ENCODE data around the gene MRPL14.

MRPL14 gene

DNA sequence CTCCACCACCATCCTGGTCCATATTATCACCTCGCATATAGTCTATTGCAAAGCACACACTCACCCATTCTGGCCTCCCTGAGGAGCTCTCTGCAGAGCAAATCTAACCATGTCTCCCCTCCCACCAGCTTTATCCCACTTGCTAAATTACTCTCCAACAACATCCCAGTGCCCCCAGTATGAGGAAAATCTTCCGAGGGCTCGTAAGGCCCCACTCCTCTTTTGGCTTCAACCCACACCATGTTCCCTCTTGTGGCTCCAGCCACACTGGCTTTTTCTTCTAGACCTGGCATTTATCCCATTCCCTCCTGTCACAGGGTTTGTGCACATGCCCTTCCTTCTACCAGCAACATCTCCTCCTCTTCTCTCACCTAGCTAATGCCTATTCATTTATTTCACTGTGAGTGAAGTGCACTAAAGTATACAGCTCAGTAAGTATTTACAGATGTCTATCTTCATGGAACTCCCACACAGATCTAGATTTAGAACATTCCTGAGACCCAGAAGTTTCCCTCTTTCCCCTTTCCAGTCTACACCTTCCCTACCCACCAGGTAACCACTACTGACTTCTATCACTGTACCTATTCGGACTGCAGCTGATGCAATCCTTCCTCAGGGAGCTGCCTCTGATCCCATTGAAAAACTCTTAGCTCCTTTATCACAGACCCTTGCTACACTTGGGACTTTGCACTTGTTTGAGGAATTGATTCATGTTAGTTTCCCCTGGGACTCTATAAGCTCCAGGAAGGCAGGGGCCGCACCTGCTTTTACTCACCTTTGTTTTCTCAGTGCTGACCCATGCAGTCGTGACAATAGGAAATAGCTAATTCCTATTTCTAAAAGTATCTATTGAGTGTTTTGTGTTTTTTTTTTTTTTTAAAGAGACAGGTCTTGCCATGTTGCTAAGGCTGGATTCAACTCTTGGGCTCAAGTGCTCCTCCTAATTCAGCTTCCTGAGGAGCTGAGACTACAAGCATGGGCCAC lies 15.5 kb downstream of the MRPL14 start:
- H3K4me3 ChIP-seq (ENCODE audit: low read length) = no peak overlapping the region
- H3F3A ChIP-seq (ENCODE audit: insufficient read depth, low read length) = peaks cover 46% of the 10 kb centered on the region
- peak overlapping the region; percentile 81 for H3K4me2 ChIP-seq (ENCODE audit: low read depth, low read length)
- peak; percentile 50 for DNase-seq
- H3K27me3 ChIP-seq (replicated peaks; ENCODE audit: insufficient read depth, low read length) = no peaks in the 10 kb centered on the region
- no peaks in the 10 kb centered on the region for H3K36me3 ChIP-seq (replicated peaks; ENCODE audit: insufficient read depth, low read length)
- no peaks in the 10 kb centered on the region for H3K9me3 ChIP-seq (replicated peaks; ENCODE audit: insufficient read depth, low read length)
- H2AFZ ChIP-seq (ENCODE audit: low read length) = no peak overlapping the region
- no peaks in the 10 kb centered on the region for H3K9me2 ChIP-seq (replicated peaks; ENCODE audit: insufficient read depth, low read length)
- TF ChIP-seq EZH2 (optimal IDR thresholded peaks at IDR 0.05; ENCODE audit: low read depth, low read length) (no peak), EZH2phosphoT487 (IDR thresholded peaks at IDR 0.05; ENCODE audit: low read length) (no peak)
- TF ChIP-seq, protein P1, sequence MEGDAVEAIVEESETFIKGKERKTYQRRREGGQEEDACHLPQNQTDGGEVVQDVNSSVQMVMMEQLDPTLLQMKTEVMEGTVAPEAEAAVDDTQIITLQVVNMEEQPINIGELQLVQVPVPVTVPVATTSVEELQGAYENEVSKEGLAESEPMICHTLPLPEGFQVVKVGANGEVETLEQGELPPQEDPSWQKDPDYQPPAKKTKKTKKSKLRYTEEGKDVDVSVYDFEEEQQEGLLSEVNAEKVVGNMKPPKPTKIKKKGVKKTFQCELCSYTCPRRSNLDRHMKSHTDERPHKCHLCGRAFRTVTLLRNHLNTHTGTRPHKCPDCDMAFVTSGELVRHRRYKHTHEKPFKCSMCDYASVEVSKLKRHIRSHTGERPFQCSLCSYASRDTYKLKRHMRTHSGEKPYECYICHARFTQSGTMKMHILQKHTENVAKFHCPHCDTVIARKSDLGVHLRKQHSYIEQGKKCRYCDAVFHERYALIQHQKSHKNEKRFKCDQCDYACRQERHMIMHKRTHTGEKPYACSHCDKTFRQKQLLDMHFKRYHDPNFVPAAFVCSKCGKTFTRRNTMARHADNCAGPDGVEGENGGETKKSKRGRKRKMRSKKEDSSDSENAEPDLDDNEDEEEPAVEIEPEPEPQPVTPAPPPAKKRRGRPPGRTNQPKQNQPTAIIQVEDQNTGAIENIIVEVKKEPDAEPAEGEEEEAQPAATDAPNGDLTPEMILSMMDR (IDR thresholded peaks at IDR 0.05; ENCODE audit: low read length) = no peak
- H4K20me1 ChIP-seq (ENCODE audit: insufficient read depth, low read length) = 0 out of 2 replicates have a peak, but pooled peaks cover 1% of the 10 kb centered on the region
- peaks cover 68% of the 10 kb centered on the region for H3K79me2 ChIP-seq (ENCODE audit: low read length)
- peak overlapping the region; percentile 37 for H3K9ac ChIP-seq (ENCODE audit: low read length)
- peaks cover 72% of the 10 kb centered on the region for H3K4me1 ChIP-seq (ENCODE audit: low read length)
- peak overlapping the region; percentile 76 for H3K27ac ChIP-seq (ENCODE audit: low read length)

DNA sequence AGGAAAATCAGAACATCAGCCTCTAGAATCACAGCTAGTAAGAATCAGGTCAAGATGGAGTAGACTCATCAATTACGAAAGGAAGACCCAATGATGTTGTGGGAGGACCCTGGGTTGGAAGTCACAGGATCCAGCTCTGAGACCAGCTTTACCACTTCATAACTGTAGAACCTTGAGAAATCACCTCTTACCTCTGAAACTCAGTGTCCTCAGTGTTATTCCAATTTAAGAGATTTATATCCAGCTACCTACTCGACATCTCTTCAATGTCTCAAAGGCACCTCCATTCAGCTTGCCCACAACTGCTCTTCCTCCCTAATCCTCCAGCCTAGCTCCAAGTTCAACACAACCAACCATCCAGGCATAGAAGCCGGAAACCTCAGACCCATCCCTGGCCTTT lies 16.3 kb downstream of the MRPL14 start:
- Histone ChIP-seq H3K27me3 (replicated peaks; ENCODE audit: insufficient read depth, low read length) (no peaks in the 10 kb centered on the region), H3K4me2 (ENCODE audit: low read depth, low read length) (peak overlapping the region; percentile 81), H3K9ac (ENCODE audit: low read length) (peak overlapping the region; percentile 38; the same call in 1 of the 2 replicates), H3K9me2 (replicated peaks; ENCODE audit: insufficient read depth, low read length) (no peaks in the 10 kb centered on the region), H4K20me1 (ENCODE audit: insufficient read depth, low read length) (no peaks in the 10 kb centered on the region), H3K36me3 (replicated peaks; ENCODE audit: insufficient read depth, low read length) (no peaks in the 10 kb centered on the region), H3K79me2 (ENCODE audit: low read length) (peaks cover 62% of the 10 kb centered on the region), H3K4me1 (ENCODE audit: low read length) (peaks cover 65% of the 10 kb centered on the region), H3K27ac (ENCODE audit: low read length) (peak overlapping the region; percentile 76; the same call in 1 of the 2 replicates), H3F3A (ENCODE audit: insufficient read depth, low read length) (peaks cover 38% of the 10 kb centered on the region), H2AFZ (ENCODE audit: low read length) (no peak overlapping the region), H3K4me3 (ENCODE audit: low read length) (no peak overlapping the region), H3K9me3 (replicated peaks; ENCODE audit: insufficient read depth, low read length) (no peaks in the 10 kb centered on the region)
- TF ChIP-seq, protein P1 (IDR thresholded peaks at IDR 0.05; ENCODE audit: low read length) = no peak
- TF ChIP-seq EZH2phosphoT487 (IDR thresholded peaks at IDR 0.05; ENCODE audit: low read length) (no peak), EZH2 (optimal IDR thresholded peaks at IDR 0.05; ENCODE audit: low read depth, low read length) (no peak)
- no peak for DNase-seq

DNA sequence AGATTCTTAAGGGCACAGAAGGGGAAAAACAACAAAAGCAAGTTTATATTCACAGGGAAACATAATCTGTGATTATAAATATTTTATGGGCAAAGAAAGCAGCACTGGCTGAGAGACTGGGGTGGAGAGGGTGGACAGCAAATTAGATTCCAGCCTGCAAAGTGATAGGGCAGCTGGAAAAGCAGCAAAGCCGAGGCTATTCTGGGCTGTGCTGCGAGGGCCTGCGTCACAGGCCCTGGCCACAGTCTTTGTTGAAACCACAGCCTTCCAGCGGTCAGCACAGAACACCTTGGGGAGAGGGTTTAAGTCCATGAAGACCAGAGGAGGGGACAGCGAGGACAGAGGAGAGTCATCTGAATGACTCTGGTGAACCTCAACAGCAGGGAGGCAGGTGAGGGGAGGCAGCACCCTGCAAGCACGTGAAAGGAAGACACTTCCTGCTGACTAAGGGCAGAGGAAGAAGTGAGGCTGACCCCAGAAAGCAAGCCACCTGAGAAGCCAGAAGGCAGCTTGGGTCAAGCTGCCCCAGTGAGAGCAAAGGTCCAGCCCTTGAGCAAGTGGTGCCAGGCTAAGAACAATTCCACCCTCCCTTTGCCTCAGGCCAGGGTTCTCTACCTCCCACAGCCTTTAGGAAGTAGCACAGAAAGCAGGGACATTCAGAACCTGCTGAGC lies 17.1 kb downstream of the MRPL14 start:
- H3K4me2 ChIP-seq (ENCODE audit: low read depth, low read length) = peak overlapping the region; percentile 46
- no peaks in the 10 kb centered on the region for H3K36me3 ChIP-seq (replicated peaks; ENCODE audit: insufficient read depth, low read length)
- no peak for TF ChIP-seq EZH2phosphoT487 (IDR thresholded peaks at IDR 0.05; ENCODE audit: low read length)
- no peaks in the 10 kb centered on the region for H3K27me3 ChIP-seq (replicated peaks; ENCODE audit: insufficient read depth, low read length)
- peak overlapping the region; percentile 76 for H3K27ac ChIP-seq (ENCODE audit: low read length)
- H4K20me1 ChIP-seq (ENCODE audit: insufficient read depth, low read length) = no peaks in the 10 kb centered on the region
- H3K4me3 ChIP-seq (ENCODE audit: low read length) = no peak overlapping the region
- H3K9me2 ChIP-seq (replicated peaks; ENCODE audit: insufficient read depth, low read length) = no peaks in the 10 kb centered on the region
- H3K9me3 ChIP-seq (replicated peaks; ENCODE audit: insufficient read depth, low read length) = no peaks in the 10 kb centered on the region
- peaks cover 30% of the 10 kb centered on the region for H3F3A ChIP-seq (ENCODE audit: insufficient read depth, low read length)
- peak overlapping the region; percentile 38 for H3K9ac ChIP-seq (ENCODE audit: low read length)
- peak; percentile 67 for DNase-seq
- no peak overlapping the region for H2AFZ ChIP-seq (ENCODE audit: low read length)
- peaks cover 58% of the 10 kb centered on the region for H3K4me1 ChIP-seq (ENCODE audit: low read length)
- peaks cover 57% of the 10 kb centered on the region for H3K79me2 ChIP-seq (ENCODE audit: low read length)

Measured in MM.1S (cell line).